Left renal pelvis (tissue), 4 donors: Measurements from ENCODE around the gene GGCT. TPM values are rescaled to one million over a fixed set of nuclear protein-coding genes. Genes with fewer than 3 reads are reported as not detected.

Source experiments
- DNase-seq, 4 donors: peaks; one replicate each; pipeline ENCODE4 v3.0.0-alpha.2; 2013; ENCODE audit warnings: low read depth in 4 of 4, low spot score in 3 of 4
- polyA plus RNA-seq, 4 donors: library from polyadenylated mRNA; unstranded; fragments of 120-200 nt; gene quantifications; one replicate each; pipeline ENCODE4 v1.2.1, GENCODE V29; 2013; ENCODE audit not compliant: insufficient read length in 4 of 4

GGCT gene
- polyA plus RNA-seq, 4 donors, result 40.8 to 88.1 (median 72.6) TPM

DNA sequence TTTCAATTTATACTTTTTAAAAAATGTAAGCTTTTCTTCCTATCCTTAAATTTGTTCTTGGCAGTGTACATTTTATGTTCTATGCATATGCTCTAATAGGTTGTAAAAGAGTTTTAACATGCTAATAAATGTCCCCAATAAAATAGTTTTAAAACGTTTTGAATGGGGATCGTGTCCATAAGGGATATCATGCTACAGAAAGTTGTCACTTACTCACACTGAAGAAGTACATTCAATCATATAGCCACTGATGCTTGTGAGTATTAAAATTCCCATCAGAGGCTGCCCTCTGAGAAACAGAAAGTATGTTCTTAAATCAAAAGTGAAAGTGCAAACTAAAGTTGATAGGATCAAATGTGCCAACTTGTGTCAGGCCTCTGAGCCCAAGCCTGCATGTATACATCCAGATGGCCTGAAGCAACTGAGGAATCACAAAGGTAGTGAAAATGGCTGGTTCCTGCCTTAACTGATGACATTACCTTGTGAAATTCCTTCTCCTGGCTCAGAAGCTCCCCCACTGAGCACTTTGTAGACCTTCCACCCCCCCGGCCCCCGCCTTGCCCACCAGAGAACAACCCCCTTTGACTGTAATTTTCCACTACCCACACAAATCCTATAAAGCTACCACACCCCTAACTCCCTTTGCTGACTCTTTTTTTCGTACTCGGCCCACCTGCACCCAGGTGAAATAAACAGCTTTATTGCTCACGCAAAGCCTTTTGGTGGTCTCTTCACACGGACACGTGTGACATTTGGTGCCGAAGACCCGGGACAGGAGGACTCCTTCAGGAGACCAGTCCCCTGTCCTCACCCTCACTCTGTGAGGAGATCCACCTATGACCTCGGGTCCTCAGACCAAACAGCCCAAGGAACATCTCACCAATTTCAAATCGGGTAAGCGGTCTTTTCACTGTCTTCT is 25.2 kb downstream of the GGCT start:
- DNase-seq, result no peak

DNA sequence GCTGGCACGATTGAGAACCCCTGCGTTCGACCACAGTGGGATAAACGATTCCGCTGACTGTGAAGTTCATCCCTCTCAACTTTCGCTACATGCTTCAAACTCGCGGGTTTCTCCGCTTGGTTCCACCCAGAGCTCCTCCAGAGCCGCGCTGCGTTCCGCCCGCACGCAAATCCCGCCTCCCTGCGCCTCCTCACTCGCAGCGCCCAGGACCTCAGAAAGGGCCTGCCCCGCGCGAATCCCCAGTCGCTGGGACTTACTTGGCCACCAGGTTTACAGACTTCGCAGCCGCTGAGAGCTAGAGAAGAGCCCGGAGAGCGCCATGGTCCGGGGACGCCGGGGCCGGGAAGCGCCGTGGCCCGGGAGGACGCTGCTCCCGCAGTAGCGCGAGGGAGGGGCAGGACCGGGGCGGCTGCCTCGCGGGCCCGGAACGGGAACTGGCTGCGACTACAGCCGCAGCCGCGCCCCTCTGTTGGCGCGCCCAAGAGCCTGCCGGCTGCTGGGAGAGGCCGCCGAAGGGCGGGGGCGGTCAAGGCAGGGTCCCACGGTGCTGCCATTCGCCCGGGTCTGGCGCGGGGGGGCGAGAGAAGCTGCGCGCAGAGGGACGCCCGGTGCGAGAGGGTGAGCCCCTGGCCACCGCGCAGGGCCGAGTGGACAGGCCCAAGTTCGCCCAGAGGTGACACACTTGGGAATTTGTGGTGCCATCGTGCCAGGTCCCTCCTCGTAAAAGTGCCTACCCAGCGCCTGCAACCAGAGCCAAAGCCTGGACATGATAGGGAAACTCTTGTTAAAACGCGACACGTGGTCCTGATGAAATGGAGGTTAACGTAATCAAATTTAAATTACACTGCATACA is 26.1 kb downstream of the GGCT start, which contains the start of gene NOD1:
Gene NOD1 (minus strand): TSS at position 436 of the 853 bp plus-strand sequence. CDS start 21,863 bp downstream, outside the sequence.
- no peak for DNase-seq

GRCh38 chr7:30476459-30477145 is 28.0 kb downstream of the GGCT start:
- no peak for DNase-seq

GRCh38 chr7:30475580-30475979 is 29.0 kb downstream of the GGCT start:
- DNase-seq, result no peak

GRCh38 chr7:30474893-30475292 is 29.7 kb downstream of the GGCT start:
- DNase-seq, result no peak

DNA sequence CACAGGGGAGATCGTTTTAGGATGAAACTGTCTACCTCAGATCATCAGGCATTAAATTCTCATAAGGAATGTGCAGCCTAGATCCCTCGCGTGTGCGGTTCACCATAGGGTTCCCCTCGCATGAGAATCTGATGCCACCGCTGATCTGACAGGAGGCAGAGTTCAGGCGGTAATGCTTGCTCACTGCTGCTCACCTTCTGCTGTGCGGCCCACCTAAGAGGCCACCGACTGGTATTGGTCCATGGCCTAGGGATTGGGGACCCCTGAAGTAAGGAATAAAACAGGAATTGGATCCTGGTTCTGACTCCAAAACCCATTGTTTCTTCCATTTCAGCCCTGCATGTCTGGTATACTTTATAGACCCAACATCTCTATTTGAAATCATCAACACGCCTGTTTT is 30.1 kb downstream of the GGCT start:
- DNase-seq, result no peak

- DNase-seq, result no peak
Measured at GRCh38 chr7:30473903-30474302, 30.7 kb downstream of the GGCT start.

GRCh38 chr7:30472784-30473775 is 31.5 kb downstream of the GGCT start:
- no peak for DNase-seq

DNA sequence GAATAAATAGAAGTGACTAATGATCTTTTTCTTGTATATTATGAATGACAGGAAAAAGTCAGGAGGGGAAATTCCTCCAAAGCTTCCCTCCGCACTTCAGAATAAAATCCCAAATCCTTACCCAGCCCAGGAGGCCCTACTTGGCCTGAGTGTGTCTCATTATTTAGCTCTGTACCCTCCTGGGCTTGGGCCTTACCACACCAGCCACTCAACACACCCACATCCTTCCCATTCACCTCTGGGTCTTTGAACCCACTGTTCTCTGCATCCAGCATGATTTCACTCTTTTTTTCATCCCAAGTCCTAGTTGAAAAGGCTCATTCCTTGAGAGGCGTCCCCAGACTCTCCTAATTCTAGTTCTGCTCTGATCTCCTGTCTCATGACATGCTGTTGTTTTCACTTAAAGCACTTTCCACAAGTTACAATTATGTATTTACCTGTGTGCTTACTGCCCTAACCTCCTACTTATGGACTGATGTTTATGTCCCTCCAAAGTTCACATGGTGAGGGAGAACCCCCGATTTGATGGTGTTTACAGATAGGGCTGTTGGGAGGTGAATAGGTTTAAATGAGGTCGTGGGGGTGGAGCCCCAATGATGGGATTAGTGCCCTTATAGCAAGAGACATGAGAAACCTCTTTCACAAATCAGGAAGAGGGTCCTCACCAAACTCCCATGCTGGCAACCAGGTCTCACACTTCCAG is 32.4 kb downstream of the GGCT start:
- DNase-seq, result no peak

DNA sequence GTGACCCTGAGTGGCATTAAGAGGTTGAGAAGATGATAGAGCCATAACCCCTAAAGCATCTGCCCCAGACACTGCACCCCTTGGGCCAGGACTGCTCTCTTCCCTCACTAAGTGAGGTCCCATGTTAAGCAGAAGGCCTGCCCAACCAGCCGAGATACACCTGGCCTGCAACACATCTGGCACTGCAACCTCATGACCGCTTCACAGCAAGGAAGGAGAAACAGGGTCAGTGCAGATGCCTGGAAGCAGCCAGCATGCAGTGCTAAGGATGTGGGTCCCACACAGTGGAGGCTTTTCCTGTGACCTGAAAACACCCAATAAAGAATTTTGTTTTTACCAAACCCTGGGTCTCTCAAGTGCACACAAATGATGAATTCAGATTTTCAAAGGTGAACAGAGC is 33.4 kb downstream of the GGCT start:
- DNase-seq, result no peak

DNA sequence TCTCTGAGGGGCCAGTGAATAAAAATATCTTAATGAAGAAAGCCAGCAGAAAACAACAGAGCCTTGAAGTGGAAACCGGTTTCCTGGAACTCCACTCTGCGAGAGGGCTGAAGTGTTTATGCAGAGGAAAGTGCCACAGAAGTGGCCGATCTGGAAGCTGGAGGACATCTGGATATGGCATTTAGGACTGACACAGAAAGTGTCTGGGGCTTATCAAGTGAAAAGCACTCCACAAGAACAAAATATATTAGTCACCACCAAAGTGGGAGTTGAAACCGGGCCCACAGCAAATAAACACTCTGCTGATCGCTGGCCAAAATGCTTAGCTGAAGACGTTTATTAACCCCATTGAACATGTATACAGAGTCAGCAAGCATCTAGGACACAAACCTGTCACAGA is 33.9 kb downstream of the GGCT start:
- no peak for DNase-seq

DNA sequence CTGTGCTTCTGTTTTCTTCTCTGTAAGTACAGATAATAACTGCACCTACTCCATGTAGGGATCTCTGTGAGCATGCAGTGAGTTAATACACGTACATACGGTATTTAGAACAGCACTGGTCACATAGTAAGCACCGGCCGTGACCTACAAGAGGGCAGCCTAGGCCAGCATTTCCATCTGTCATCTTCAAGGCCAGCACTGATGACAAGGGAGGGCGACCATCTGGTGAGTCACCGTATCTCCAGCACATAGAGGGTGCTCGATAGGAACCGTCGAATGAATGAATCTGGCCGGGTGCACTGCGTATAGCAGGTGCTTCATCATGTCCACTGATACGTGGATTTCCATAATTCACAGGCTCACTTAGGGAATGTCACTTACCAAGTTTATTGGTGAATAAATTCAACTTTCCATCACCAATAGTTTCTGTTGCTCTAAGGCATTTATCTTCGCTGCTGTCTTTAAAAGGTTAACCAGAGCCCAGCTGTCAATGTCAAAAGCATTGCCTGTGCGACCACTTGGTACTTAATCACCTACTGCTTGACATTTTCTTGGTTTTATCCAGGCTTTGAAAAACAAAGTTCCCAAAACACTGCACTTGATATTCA is 34.4 kb downstream of the GGCT start:
- DNase-seq, result no peak

GRCh38 chr7:30469303-30469702 is 35.3 kb downstream of the GGCT start:
- DNase-seq, result peak in 1 of 4 donors; percentile 58

- no peak for DNase-seq
Measured at GRCh38 chr7:30468791-30469190, 35.8 kb downstream of the GGCT start.

GRCh38 chr7:30468041-30468440 is 36.6 kb downstream of the GGCT start:
- no peak for DNase-seq

DNA sequence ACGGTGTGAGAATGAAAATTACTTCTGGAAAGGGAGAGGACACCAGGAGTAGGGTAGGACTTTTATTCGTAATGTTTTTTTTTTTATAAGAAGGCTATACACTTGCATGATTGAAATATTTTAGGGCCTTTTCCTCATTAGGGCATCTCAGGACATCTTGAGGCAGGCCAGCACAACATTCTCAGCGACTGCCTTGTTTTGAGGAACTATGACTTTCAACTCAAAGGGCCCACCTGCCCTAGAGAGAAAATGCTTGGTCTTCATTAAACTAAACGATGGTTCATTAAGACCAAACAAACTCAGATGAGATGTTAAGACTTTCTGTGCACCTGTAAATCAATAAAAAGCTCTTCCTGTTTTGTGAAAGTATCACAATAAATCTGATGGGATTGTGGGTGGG is 37.4 kb downstream of the GGCT start:
- no peak for DNase-seq

DNA sequence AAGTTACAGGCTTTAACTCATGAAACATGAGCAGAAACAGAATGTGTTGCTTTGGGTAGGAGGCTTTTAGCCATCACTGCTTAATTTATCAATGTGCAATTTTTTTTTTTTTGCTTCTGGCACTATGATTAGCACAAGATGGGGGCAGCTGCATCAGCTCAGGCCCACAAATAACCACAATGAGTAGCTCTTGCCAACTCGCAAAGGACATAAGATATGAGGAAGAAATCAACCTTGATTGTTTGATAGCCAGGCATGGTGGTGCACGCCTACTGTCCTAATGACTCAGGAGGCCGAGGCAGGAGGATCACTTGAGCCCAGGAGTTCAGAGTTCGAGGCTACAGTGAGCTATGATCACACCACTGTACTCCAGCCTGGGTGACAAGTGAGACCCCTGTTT is 38.4 kb downstream of the GGCT start:
- DNase-seq, result no peak

GRCh38 chr7:30465811-30466180 is 38.8 kb downstream of the GGCT start:
- no peak for DNase-seq
